ENCODE data around the gene TLE6. TPM values are rescaled to one million over a fixed set of nuclear protein-coding genes. Genes with fewer than 3 reads are reported as not detected.
"Not testable (repeated sequence)": the region's sequence is repeated elsewhere in the genome, so short reads cannot be mapped to it uniquely, and the experiment has no call there.

TLE6 gene
- total and polyA plus RNA-seq, 2 of the 4 experiments (the other 2 are of a cell fraction): under 0.01 to 0.17 TPM

GRCh38 chr19:2963122-2963521, 14.2 kb upstream of the TLE6 start (continued):
- TF ChIP-seq CTCF (conservative IDR thresholded peaks at IDR 0.05; ENCODE audit: low read depth, low read length) (no peak), CEBPB (IDR thresholded peaks at IDR 0.05; ENCODE audit: low read depth, low read length) (no peak), BHLHE40 (IDR thresholded peaks at IDR 0.05; ENCODE audit: low read depth, low read length) (no peak), RFX5 (IDR thresholded peaks at IDR 0.05; ENCODE audit: low read depth, low read length) (no peak)

- H4K91ac ChIP-seq (ENCODE audit: insufficient read depth, low read depth, low read length); H3K36me3 ChIP-seq (ENCODE audit: control insufficient read depth, insufficient read depth, low read length); H3K79me1 ChIP-seq (ENCODE audit: low read depth in 1 of 2, low read length in 2 of 2); H2AK5ac ChIP-seq (ENCODE audit: low read depth, low read length); ATAC-seq (ENCODE audit: low read depth); intact Hi-C loops (cut with micrococcal nuclease); H3K27me3 ChIP-seq (ENCODE audit: control insufficient read depth, insufficient read depth, low read length); H3K9me1 ChIP-seq (ENCODE audit: insufficient read depth, low read length); H3K9me3 ChIP-seq (ENCODE audit: control insufficient read depth, insufficient read depth, low read length); H2BK5ac ChIP-seq (ENCODE audit: low read depth, low read length, poor library complexity, severe bottlenecking); H4K20me1 ChIP-seq (ENCODE audit: insufficient read depth, low read length); H2BK20ac ChIP-seq (ENCODE audit: low read depth, low read length); H2AFZ ChIP-seq (replicated peaks; ENCODE audit: low read length, poor library complexity); H3K4me1 ChIP-seq (ENCODE audit: control insufficient read depth, insufficient read depth, low read length); H3K18ac ChIP-seq (ENCODE audit: low read depth, low read length); H3K14ac ChIP-seq (replicated peaks; ENCODE audit: low read depth, low read length); H3K4me2 ChIP-seq (ENCODE audit: low read depth, low read length); dilution Hi-C loops (cut with HindIII; ENCODE audit: low sequenced_read_pairs, unreplicated experiment); H4K8ac ChIP-seq (ENCODE audit: low read depth in 2 of 2, low read length in 2 of 2); H2BK120ac ChIP-seq (ENCODE audit: low read depth, low read length); H3K4me3 ChIP-seq (ENCODE audit: insufficient read depth, low read depth, low read length); BruUV-seq (replicated peaks); H3K4ac ChIP-seq (ENCODE audit: low read depth, low read length); H4K5ac ChIP-seq (ENCODE audit: low read depth, low read length); H2BK15ac ChIP-seq (ENCODE audit: low read depth, low read length); DNase-seq; H3K9ac ChIP-seq (ENCODE audit: low read depth, low read length); H3K27ac ChIP-seq (ENCODE audit: insufficient read depth, low read length); H2AK9ac ChIP-seq (replicated peaks; ENCODE audit: low read depth, low read length, poor library complexity); POLR2A ChIA-PET (ENCODE audit: unreplicated experiment); H3K56ac ChIP-seq (ENCODE audit: extremely low read depth, insufficient read depth, low read length); H3K23ac ChIP-seq (ENCODE audit: low read depth, low read length): not testable (repeated sequence)
- 100% methylated on average over 2 of the region's 12 CpGs; no CpG with 5 or more reads in 1 of the 2 experiments for WGBS, 2 experiments (ENCODE audit: extremely low coverage in 2 of 2, insufficient read length in 1 of 2)
- CTCF ChIA-PET: interaction anchor here (1.4 kb wide), 1 partner anchor 13 kb away, joined by 3 read pairs; no protein-coding TSS in a partner anchor
- in situ Hi-C loops (cut with MboI; ENCODE audit: low sequenced_read_pairs): loop anchor here (25.0 kb wide), 1 partner anchor 524 kb away; the partner anchor contains the start of genes SMIM24 and SMIM44
Observed at GRCh38 chr19:2963631-2964030, 13.7 kb upstream of the TLE6 start.
